Common myeloid progenitor, CD34-positive (primary cell): ENCODE measurements around the gene AKR7A2.
"Not testable (repeated sequence)": the region's sequence is repeated elsewhere in the genome, so short reads cannot be mapped to it uniquely, and the experiment has no call there.

Experiments used
- CTCF ChIA-PET: fragments of 350-600 bp; sonication (Branson Sonifier 250); formaldehyde crosslinking; loops from one replicate; lab custom pipeline; 2021; ENCODE audit warnings: antibody characterized with exemption; lab: Charles Lee
- POLR2A ChIA-PET: fragments of 350-600 bp; sonication (Branson Sonifier 250); formaldehyde crosslinking; loops from one replicate; lab custom pipeline; 2021; ENCODE audit warnings: antibody characterized with exemption; lab: Charles Lee
- DNase-seq, 3 donors: peaks; one replicate each; pipeline versions ENCODE4 v3.0.0 to v3.0.0-alpha.2; 2013
- H3K27ac ChIP-seq, 2 experiments: 1 replicate in 1 of 2; 2 replicates in 1 of 2; pipeline ENCODE4 v1.7.0; 2013; ENCODE audit warnings: inconsistent platforms in 2 of 2, low read length in 2 of 2, mild to moderate bottlenecking in 2 of 2, low read depth in 1 of 2, moderate library complexity in 1 of 2; ENCODE audit not compliant: severe bottlenecking in 2 of 2, insufficient read depth in 1 of 2, poor library complexity in 1 of 2
- H3K27me3 ChIP-seq, 5 experiments: replicated peaks in 2 of 5; 1 replicate in 3 of 5; 2 replicates in 2 of 5; pipeline versions ENCODE4 v1.6.1 to v1.7.0; 2013; ENCODE audit warnings: low read length in 4 of 5, mild to moderate bottlenecking in 2 of 5, moderate library complexity in 2 of 5, inconsistent platforms in 1 of 5; ENCODE audit not compliant: insufficient read depth in 5 of 5, control insufficient read depth in 4 of 5
- H3K36me3 ChIP-seq, 4 experiments: 1 replicate in 2 of 4; 2 replicates in 2 of 4; pipeline versions ENCODE4 v1.6.1 to v1.7.0; 2013; ENCODE audit warnings: low read length in 3 of 4, control low read depth in 1 of 4, mild to moderate bottlenecking in 1 of 4; ENCODE audit not compliant: control insufficient read depth in 4 of 4, insufficient read depth in 4 of 4
- H3K4me1 ChIP-seq, 4 experiments: 1 replicate in 3 of 4; 2 replicates in 1 of 4; pipeline versions ENCODE4 v1.6.1 to v1.7.1; 2013; ENCODE audit warnings: low read length in 3 of 4, mild to moderate bottlenecking in 3 of 4, control low read depth in 1 of 4, inconsistent platforms in 1 of 4, moderate library complexity in 1 of 4; ENCODE audit not compliant: control insufficient read depth in 4 of 4, insufficient read depth in 4 of 4; ENCODE audit errors: control extremely low read depth in 1 of 4
- H3K4me3 ChIP-seq, 7 experiments: 1 replicate in 4 of 7; 2 replicates in 3 of 7; pipeline versions ENCODE4 v1.5.1 to v1.7.0; 2013; ENCODE audit warnings: mild to moderate bottlenecking in 7 of 7, low read length in 6 of 7, moderate library complexity in 6 of 7, inconsistent platforms in 2 of 7, low read depth in 2 of 7, control low read depth in 1 of 7; ENCODE audit not compliant: insufficient read depth in 4 of 7, control insufficient read depth in 1 of 7; ENCODE audit errors: extremely low read depth in 1 of 7
- H3K9me3 ChIP-seq, 5 experiments: 1 replicate in 4 of 5; 2 replicates in 1 of 5; pipeline versions ENCODE4 v1.6.1 to v1.7.1; 2013; ENCODE audit warnings: low read length in 4 of 5, mild to moderate bottlenecking in 2 of 5, inconsistent platforms in 1 of 5, low read depth in 1 of 5, moderate library complexity in 1 of 5; ENCODE audit not compliant: control insufficient read depth in 4 of 5, insufficient read depth in 2 of 5; ENCODE audit errors: control extremely low read depth in 1 of 5
- WGBS: methylation state at CpG from one replicate; pipeline ENCODE4 v1.1.5; 2013; ENCODE audit not compliant: insufficient coverage; 5-methylcytosine and 5-hydroxymethylcytosine counted together

Gene AKR7A2

GRCh38 chr1:19269427-19270342 is 42.3 kb downstream of the AKR7A2 start:
- DNase-seq, H3K4me3 ChIP-seq, H3K4me1 ChIP-seq, POLR2A ChIA-PET, H3K9me3 ChIP-seq, H3K27ac ChIP-seq, H3K36me3 ChIP-seq: not testable (repeated sequence)
- CTCF ChIA-PET: interaction anchor here (0.6 kb wide), 1 partner anchor 14 kb away, joined by 3 read pairs; no protein-coding TSS in a partner anchor
- peaks cover 0 to 16% (median 10%) of the 10 kb centered on the region in 5 experiments for H3K27me3 ChIP-seq
- 89% methylated on average over 5 of the region's 9 CpGs for WGBS

- H3K4me1 ChIP-seq: no peaks in the 10 kb centered on the region
- H3K27me3 ChIP-seq: peaks cover 0 to 5% (median 4%) of the 10 kb centered on the region in 5 experiments
- no peak overlapping the region for H3K27ac ChIP-seq
- H3K9me3 ChIP-seq: no peaks in the 10 kb centered on the region
- no peak overlapping the region for H3K4me3 ChIP-seq
- CTCF ChIA-PET: no interaction called here
- WGBS: 73% methylated on average over 5 of the region's 11 CpGs
- POLR2A ChIA-PET: no interaction called here
- no peak for DNase-seq
- no peaks in the 10 kb centered on the region for H3K36me3 ChIP-seq
These were observed 43.5 kb downstream of the AKR7A2 start for GRCh38 chr1:19268445-19268844.

- CTCF ChIA-PET: no interaction called here
- 97% methylated on average over 5 of the region's 5 CpGs for WGBS
These were observed 49.2 kb downstream of the AKR7A2 start for GRCh38 chr1:19262744-19263143.

GRCh38 chr1:19262047-19262446 is 49.9 kb downstream of the AKR7A2 start:
- Histone ChIP-seq H3K36me3 (peaks cover 4 to 39% (median 37%) of the 10 kb centered on the region in 4 experiments), H3K4me3 (no peak overlapping the region), H3K27me3 (no peaks in the 10 kb centered on the region), H3K27ac (no peak overlapping the region), H3K9me3 (no peaks in the 10 kb centered on the region), H3K4me1 (no peaks in the 10 kb centered on the region)
- ChIA-PET POLR2A (interaction anchor here (0.6 kb wide), 1 partner anchor 27 kb away, joined by 3 read pairs; no protein-coding TSS in a partner anchor), CTCF (no interaction called here)
- DNase-seq: no peak
- 89% methylated on average over 5 of the region's 5 CpGs for WGBS

More at GRCh38 chr1:19262744-19263143, 49.2 kb downstream of the AKR7A2 start:
- POLR2A ChIA-PET: no interaction called here
- Histone ChIP-seq H3K4me3 (no peak overlapping the region), H3K4me1 (no peaks in the 10 kb centered on the region), H3K27ac (no peak overlapping the region), H3K9me3 (no peaks in the 10 kb centered on the region), H3K36me3 (peaks cover 4 to 32% (median 30%) of the 10 kb centered on the region in 4 experiments), H3K27me3 (no peaks in the 10 kb centered on the region)
- DNase-seq: no peak

DNA sequence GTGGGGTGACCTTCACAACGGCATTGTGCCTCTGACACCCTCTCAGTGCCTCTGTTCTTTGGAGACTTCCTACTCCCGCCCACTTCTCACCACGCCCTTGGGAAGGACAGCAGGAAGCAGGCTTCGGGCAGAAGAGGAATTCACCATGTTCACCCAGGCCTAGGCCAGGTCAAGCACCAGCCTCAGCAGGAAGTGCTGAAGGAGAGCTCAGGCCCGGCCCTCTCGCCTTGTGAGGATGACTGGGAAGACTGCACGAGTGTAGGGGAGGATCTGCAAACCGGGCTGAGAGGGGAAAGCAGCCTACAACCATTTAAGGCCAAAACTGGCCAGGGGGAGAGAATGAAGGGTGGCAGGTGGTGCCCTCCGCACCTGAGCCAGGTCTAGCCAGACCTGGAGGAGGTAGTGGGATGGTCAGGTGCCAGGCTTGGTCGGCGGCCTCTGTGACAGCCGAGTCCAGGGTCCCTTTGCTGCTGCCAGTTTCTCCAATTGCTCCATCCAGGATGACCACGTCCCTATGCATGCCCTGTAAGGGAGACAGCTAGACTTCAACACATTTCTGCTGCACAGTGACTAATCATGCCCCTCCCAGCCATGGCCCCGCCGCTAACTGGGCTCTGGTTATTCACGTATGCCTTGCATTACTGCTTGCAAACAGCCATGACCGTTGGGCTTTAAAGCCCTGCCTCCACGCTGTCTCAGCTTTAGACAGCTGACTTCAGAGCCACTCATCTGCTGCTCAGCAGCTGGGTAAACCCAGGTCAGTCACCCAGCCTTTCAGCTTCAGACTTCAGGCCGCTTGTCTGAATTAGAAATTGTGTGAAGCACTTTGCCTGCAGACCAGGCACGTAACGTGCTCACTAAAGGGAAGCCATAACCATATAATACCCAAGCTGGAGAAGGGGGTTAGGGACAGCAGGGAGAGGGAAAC is 51.5 kb downstream of the AKR7A2 start:
- peaks cover 6 to 54% (median 51%) of the 10 kb centered on the region in 4 experiments for H3K36me3 ChIP-seq
- 85% methylated on average over 20 of the region's 21 CpGs for whole genome bisulfite sequencing
- POLR2A ChIA-PET: no interaction called here
- H3K4me3 ChIP-seq: no peak overlapping the region
- H3K27me3 ChIP-seq: no peaks in the 10 kb centered on the region
- H3K4me1 ChIP-seq: no peaks in the 10 kb centered on the region
- CTCF ChIA-PET: no interaction called here
- no peak for DNase-seq
- no peaks in the 10 kb centered on the region for H3K9me3 ChIP-seq
- H3K27ac ChIP-seq: no peak overlapping the region

DNA sequence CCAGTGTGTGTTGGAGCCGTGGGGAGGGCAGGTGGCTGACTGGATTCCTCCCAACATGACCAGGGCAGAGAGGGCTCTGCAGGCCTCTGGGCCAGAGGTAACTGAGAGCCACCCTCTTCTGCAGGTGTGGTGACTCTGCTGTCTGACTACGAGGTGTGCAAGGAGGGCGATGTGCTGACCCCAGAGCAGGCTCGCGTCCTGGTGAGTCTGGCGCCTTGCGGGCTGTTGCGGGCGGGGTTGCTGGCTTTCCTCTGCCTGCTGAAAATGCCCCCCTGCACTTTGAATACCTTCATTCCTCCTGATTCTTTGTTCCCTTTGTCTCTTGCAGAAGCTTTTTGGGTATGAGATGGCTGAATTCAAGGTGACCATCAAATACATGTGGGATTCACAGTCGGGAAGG is 53.6 kb downstream of the AKR7A2 start:
- H3K9me3 ChIP-seq: no peaks in the 10 kb centered on the region
- POLR2A ChIA-PET: no interaction called here

More for the DNA sequence above, 53.6 kb downstream of the AKR7A2 start:
- Histone ChIP-seq H3K27ac (no peak overlapping the region), H3K27me3 (no peaks in the 10 kb centered on the region), H3K36me3 (peaks cover 6 to 64% (median 53%) of the 10 kb centered on the region in 4 experiments), H3K4me1 (peaks cover under 1 to 8% (median 7%) of the 10 kb centered on the region in 4 experiments), H3K4me3 (no peak overlapping the region)
- CTCF ChIA-PET: interaction anchor here (2.1 kb wide), 1 partner anchor 10 kb away, joined by 5 read pairs; no protein-coding TSS in a partner anchor
- DNase-seq: no peak
- 96% methylated on average over 9 of the region's 10 CpGs for WGBS
